Upper lobe of left lung (tissue), 6 donors: Measurements from ENCODE around the gene RRAS2. TPM values are rescaled to one million over a fixed set of nuclear protein-coding genes. Genes with fewer than 3 reads are reported as not detected.

Experiments
- ATAC-seq, 2 donors: fragments of 200-7000 bp; cut with Tn5 transposase; one replicate each; pipeline ENCODE4 v1.9.1; 2022; ENCODE audit warnings: mild to moderate bottlenecking in 2 of 2, moderate library complexity in 2 of 2; ENCODE audit not compliant: low FRiP score in 2 of 2
- DNase-seq, 2 donors: peaks; one replicate each; pipeline ENCODE4 v3.0.0-alpha.2; 2019 to 2020
- H3K27ac ChIP-seq, 4 donors: fragments of 200-600 bp; sonication (generic); one replicate each; pipeline ENCODE4 v1.5.1; 2016 to 2019
- H3K27me3 ChIP-seq, 4 donors: fragments of 200-600 bp; sonication (generic); one replicate each; pipeline ENCODE4 v1.5.1; 2017 to 2019
- H3K36me3 ChIP-seq, 4 donors: fragments of 200-600 bp; sonication (generic); one replicate each; pipeline ENCODE4 v1.5.1; 2016 to 2019
- H3K4me1 ChIP-seq, 4 donors: fragments of 200-600 bp; sonication (generic); one replicate each; pipeline ENCODE4 v1.5.1; 2018 to 2019
- H3K4me3 ChIP-seq, 4 donors: fragments of 200-600 bp; sonication (generic); one replicate each; pipeline ENCODE4 v1.5.1; 2017 to 2019; ENCODE audit warnings: mild to moderate bottlenecking in 2 of 4, moderate library complexity in 1 of 4
- H3K9me3 ChIP-seq, 4 donors: fragments of 200-600 bp; sonication (generic); one replicate each; pipeline ENCODE4 v1.5.1; 2018 to 2019
- CTCF ChIP-seq, 6 experiments: fragments of 450-650 bp in 4 of 6; fragments of 200-600 bp in 2 of 6; sonication (generic) in 2 of 6; IDR thresholded peaks; one replicate each; pipeline ENCODE4 v1.5.1; 2016 to 2019; ENCODE audit warnings: antibody characterized with exemption in 6 of 6
- EP300 ChIP-seq, 4 donors: sonication (generic); formaldehyde crosslinking; IDR thresholded peaks; one replicate each; pipeline ENCODE4 v1.5.1; 2017; ENCODE audit warnings: antibody characterized with exemption in 4 of 4, control low read depth in 2 of 4
- POLR2A ChIP-seq, 4 donors: fragments of 450-650 bp; IDR thresholded peaks; one replicate each; pipeline ENCODE4 v1.5.1; 2016 to 2017; ENCODE audit warnings: antibody characterized with exemption in 4 of 4, mild to moderate bottlenecking in 2 of 4
- POLR2AphosphoS5 ChIP-seq, 2 donors: sonication (generic); formaldehyde crosslinking; IDR thresholded peaks; one replicate each; pipeline ENCODE4 v1.5.1; 2017; ENCODE audit warnings: antibody characterized with exemption in 2 of 2
- WGBS, 2 donors: methylation state at CpG; one replicate each; pipeline ENCODE4 v1.1.5; 2017 to 2018; 5-methylcytosine and 5-hydroxymethylcytosine counted together
- total RNA-seq, 6 donors: library from RNA; depleted of rRNA in 4 of 6; stranded (reverse); fragments of >200 nt in 4 of 6; gene quantifications; one replicate each; pipeline versions ENCODE4 v1.1.0 to v1.2.1, GENCODE V29; 2016 to 2021
- donor health status: DM: no; HTN: no; CAD: no; lungs with moderate emphysema.
- donor health status: DM: no; HTN: yes; CAD: no; lungs with severe emphysema.

Gene RRAS2
- total RNA-seq, 6 donors from 2014 or later = 23.0 to 70.4 (median 40.2) TPM

- H3K27ac ChIP-seq = no peak overlapping the region
- peaks cover 20 to 31% (median 28%) of the 10 kb centered on the region in 4 donors for H3K4me1 ChIP-seq
- H3K27me3 ChIP-seq = no peaks in the 10 kb centered on the region
- H3K4me3 ChIP-seq = no peak overlapping the region
- no peaks in the 10 kb centered on the region for H3K36me3 ChIP-seq
- ATAC-seq (no peak), DNase-seq (no peak)
- TF ChIP-seq CTCF (IDR thresholded peaks at IDR 0.05) (no peak), EP300 (IDR thresholded peaks at IDR 0.05) (no peak), POLR2A (IDR thresholded peaks at IDR 0.05) (no peak), POLR2AphosphoS5 (IDR thresholded peaks at IDR 0.05) (no peak)
- no peaks in the 10 kb centered on the region for H3K9me3 ChIP-seq
These were observed 54.4 kb downstream of the RRAS2 start for GRCh38 chr11:14304601-14305000.

GRCh38 chr11:14300661-14301304 is 58.2 kb downstream of the RRAS2 start:
- ATAC-seq (peak; percentile 88 to 93), DNase-seq (peak in 1 of 2 donors; percentile 57)
- Histone ChIP-seq H3K9me3 (no peaks in the 10 kb centered on the region), H3K4me1 (peaks cover 10 to 18% (median 14%) of the 10 kb centered on the region in 4 donors), H3K4me3 (no peak overlapping the region), H3K36me3 (no peaks in the 10 kb centered on the region), H3K27ac (no peak overlapping the region), H3K27me3 (no peaks in the 10 kb centered on the region)
- TF ChIP-seq EP300 (IDR thresholded peaks at IDR 0.05) (no peak), CTCF (IDR thresholded peaks at IDR 0.05) (peak; percentile 46 to 79 (median 64)), POLR2A (IDR thresholded peaks at IDR 0.05) (no peak)
- 36 to 37% methylated on average over 6 of the region's 6 CpGs for WGBS, 2 donors

- Histone ChIP-seq H3K36me3 (no peaks in the 10 kb centered on the region), H3K9me3 (no peaks in the 10 kb centered on the region), H3K27ac (no peak overlapping the region), H3K4me1 (peaks cover 10 to 18% (median 14%) of the 10 kb centered on the region in 4 donors), H3K27me3 (no peaks in the 10 kb centered on the region), H3K4me3 (no peak overlapping the region)
- no peak for DNase-seq
- TF ChIP-seq POLR2AphosphoS5 (IDR thresholded peaks at IDR 0.05) = no peak
- no peak for TF ChIP-seq CTCF (IDR thresholded peaks at IDR 0.05)
- TF ChIP-seq POLR2A (IDR thresholded peaks at IDR 0.05) = no peak
- TF ChIP-seq EP300 (IDR thresholded peaks at IDR 0.05) = no peak
- 59 to 87% methylated on average over 1 of the region's 1 CpG for WGBS, 2 donors
- peak in 1 of 2 donors; percentile 44 for ATAC-seq
These were observed 59.1 kb downstream of the RRAS2 start for GRCh38 chr11:14299921-14300320.

GRCh38 chr11:14290422-14290821 is 68.6 kb downstream of the RRAS2 start:
- ATAC-seq (no peak), DNase-seq (no peak)
- no peak overlapping the region for H3K4me3 ChIP-seq
- H3K9me3 ChIP-seq = no peaks in the 10 kb centered on the region
- no peaks in the 10 kb centered on the region for H3K4me1 ChIP-seq
- no peaks in the 10 kb centered on the region for H3K27me3 ChIP-seq
- no peak overlapping the region for H3K27ac ChIP-seq
- 78% methylated on average over 3 of the region's 3 CpGs for WGBS, 2 donors
- peaks cover 0 to 9% (median 0%) of the 10 kb centered on the region in 4 donors for H3K36me3 ChIP-seq
- TF ChIP-seq CTCF (IDR thresholded peaks at IDR 0.05) = no peak
- no peak for TF ChIP-seq POLR2A (IDR thresholded peaks at IDR 0.05)
- TF ChIP-seq EP300 (IDR thresholded peaks at IDR 0.05) = no peak
- no peak for TF ChIP-seq POLR2AphosphoS5 (IDR thresholded peaks at IDR 0.05)
